GM18951 (cell line): ENCODE results near the gene USF3.

Source experiments
- POLR2A ChIP-seq: IDR thresholded peaks from 4 replicates; pipeline ENCODE4 v1.6.1; 2011; ENCODE audit warnings: mild to moderate bottlenecking; ENCODE audit not compliant: insufficient read length, insufficient read depth; ENCODE audit errors: extremely low read depth
- in situ Hi-C: fragments of 300-500 bp; cut with MboI; formaldehyde crosslinking; loops from one replicate; pipeline ENCODE4 v1.12.0; 2022; ENCODE audit warnings: low sequenced_read_pairs, mixed read lengths, inconsistent platforms; ENCODE audit not compliant: unreplicated experiment

USF3 gene

GRCh38 chr3:113695786-113696645, at the start of gene USF3:
Gene USF3, minus strand, starts transcription at chr3:113696642. Its CDS starts 21,764 bp downstream, at chr3:113674878.
- TF ChIP-seq POLR2A = peak; percentile 71
- in situ Hi-C loops = no loop called here

- in situ Hi-C loops = no loop called here
- peak; percentile 90 for TF ChIP-seq POLR2A
Observed at GRCh38 chr3:113745756-113746547, 49.5 kb upstream of the USF3 start, which contains the start of gene NAA50. Gene NAA50, minus strand, starts transcription at chr3:113746249. Its CDS starts 300 bp downstream, at chr3:113745949.

GRCh38 chr3:113744941-113745755, 48.7 kb upstream of the USF3 start:
- TF ChIP-seq POLR2A = no peak

GRCh38 chr3:113743006-113743630, 46.7 kb upstream of the USF3 start:
- in situ Hi-C loops = no loop called here
- no peak for TF ChIP-seq POLR2A

More at GRCh38 chr3:113744941-113745755, 48.7 kb upstream of the USF3 start:
- in situ Hi-C loops = no loop called here

- TF ChIP-seq POLR2A = no peak
- in situ Hi-C loops = no loop called here
Observed at GRCh38 chr3:113741620-113742019, 45.2 kb upstream of the USF3 start.

GRCh38 chr3:113741086-113741485, 44.6 kb upstream of the USF3 start:
- no peak for TF ChIP-seq POLR2A
- in situ Hi-C loops = no loop called here

- TF ChIP-seq POLR2A = no peak
- in situ Hi-C loops = no loop called here
Observed at GRCh38 chr3:113736548-113737089, 40.2 kb upstream of the USF3 start.

- in situ Hi-C loops = loop anchor here (5.0 kb wide), 1 partner anchor 181 kb away; no protein-coding TSS in a partner anchor
- TF ChIP-seq POLR2A = no peak
Observed at GRCh38 chr3:113731694-113732093, 35.3 kb upstream of the USF3 start.

- in situ Hi-C loops = loop anchor here (5.0 kb wide), 1 partner anchor 182 kb away; no protein-coding TSS in a partner anchor
- TF ChIP-seq POLR2A = no peak
Observed at GRCh38 chr3:113730550-113730949, 34.1 kb upstream of the USF3 start.

GRCh38 chr3:113728661-113729060, 32.2 kb upstream of the USF3 start:
- in situ Hi-C loops = no loop called here
- TF ChIP-seq POLR2A = no peak

- in situ Hi-C loops = no loop called here
- TF ChIP-seq POLR2A = no peak
Observed at GRCh38 chr3:113721636-113722035, 25.2 kb upstream of the USF3 start.

- in situ Hi-C loops = no loop called here
- TF ChIP-seq POLR2A = no peak
Observed at GRCh38 chr3:113719758-113720157, 23.3 kb upstream of the USF3 start.
